Measurements from ENCODE around the gene DCAF6.

Gene DCAF6

GRCh38 chr1:168088511-168089325 lies 152.2 kb downstream of the DCAF6 start:
- no peak for DNase-seq

GRCh38 chr1:168089326-168089978 lies 153.0 kb downstream of the DCAF6 start:
- no peak for DNase-seq

- no peak for DNase-seq
Measured at GRCh38 chr1:168089979-168090337, 153.5 kb downstream of the DCAF6 start.

- DNase-seq = no peak
Measured at GRCh38 chr1:168090395-168090794, 153.9 kb downstream of the DCAF6 start.

GRCh38 chr1:168091063-168091462 lies 154.6 kb downstream of the DCAF6 start:
- DNase-seq = no peak

- no peak for DNase-seq
Measured at GRCh38 chr1:168091720-168092550, 155.5 kb downstream of the DCAF6 start.

GRCh38 chr1:168092566-168093355 lies 156.3 kb downstream of the DCAF6 start:
- DNase-seq = no peak

GRCh38 chr1:168093616-168094015 lies 157.1 kb downstream of the DCAF6 start:
- no peak for DNase-seq

GRCh38 chr1:168095476-168095875 lies 159.0 kb downstream of the DCAF6 start:
- no peak for DNase-seq

- no peak for DNase-seq
Measured at GRCh38 chr1:168096296-168097165, 160.0 kb downstream of the DCAF6 start.

GRCh38 chr1:168097921-168098528 lies 161.5 kb downstream of the DCAF6 start:
- DNase-seq = no peak

- DNase-seq = no peak
Measured at GRCh38 chr1:168098534-168099320, 162.2 kb downstream of the DCAF6 start.

- no peak for DNase-seq
Measured at GRCh38 chr1:168099337-168099801, 162.9 kb downstream of the DCAF6 start.

- no peak for DNase-seq
Measured at GRCh38 chr1:168100315-168101002, 164.0 kb downstream of the DCAF6 start.

- no peak for DNase-seq
Measured at GRCh38 chr1:168101336-168101735, 164.9 kb downstream of the DCAF6 start.

GRCh38 chr1:168102487-168102886 lies 166.0 kb downstream of the DCAF6 start:
- DNase-seq = no peak

GRCh38 chr1:168104535-168104934 lies 168.1 kb downstream of the DCAF6 start:
- no peak for DNase-seq

GRCh38 chr1:168105846-168106245 lies 169.4 kb downstream of the DCAF6 start:
- no peak for DNase-seq

- DNase-seq = no peak
Measured at GRCh38 chr1:168106274-168106673, 169.8 kb downstream of the DCAF6 start.
